ENCODE measurements around the gene TUBB6.

GRCh38 chr18:12308386-12309100, 502 bp downstream of the TUBB6 start:
- TF ChIP-seq CTCF (IDR thresholded peaks at IDR 0.05; ENCODE audit: low read depth, low read length) (no peak), EZH2phosphoT487 (IDR thresholded peaks at IDR 0.05; ENCODE audit: low read depth) (no peak)

All from OCI-LY3 (cell line).